ENCODE data around the gene SLC24A3. TPM values are rescaled to one million over a fixed set of nuclear protein-coding genes. Genes with fewer than 3 reads are reported as not detected.

Gene SLC24A3
- total RNA-seq, 1 donor from 2014 or later = not detected

DNA sequence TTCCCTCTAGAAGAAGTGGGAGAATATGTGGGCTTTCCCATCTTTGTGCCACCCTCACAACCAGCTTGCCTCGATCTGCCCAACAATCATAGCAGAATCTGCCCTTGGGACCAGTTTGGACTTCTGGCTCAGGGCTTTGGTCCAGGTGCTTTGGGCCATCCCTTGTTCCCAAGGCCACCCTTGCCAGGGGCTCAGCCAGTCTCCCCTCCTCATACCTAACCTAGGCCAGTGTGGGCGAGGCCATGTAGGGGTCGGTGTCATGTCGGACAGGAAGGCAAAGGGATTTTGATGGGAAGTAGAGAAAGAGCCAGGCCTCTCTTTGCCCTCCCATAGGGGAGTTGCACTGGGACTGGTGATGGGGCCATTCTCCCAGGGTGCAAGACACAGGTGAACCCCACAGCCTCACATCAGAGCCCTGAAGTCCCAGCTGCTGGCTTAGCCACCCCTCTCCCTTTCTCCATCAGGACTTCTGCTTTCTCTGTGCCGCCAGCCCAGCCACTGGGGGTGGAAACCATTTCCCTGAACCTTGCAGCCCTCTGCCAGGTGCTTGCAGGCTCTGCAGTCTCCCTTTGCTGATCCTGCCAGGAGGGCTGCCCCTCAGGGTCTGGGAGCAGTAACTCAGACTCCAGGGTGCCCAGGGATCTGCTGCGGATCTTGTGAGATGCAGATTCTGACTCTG is 60.7 kb downstream of the SLC24A3 start:
- H3K9me3 Mint-ChIP-seq = no peaks in the 10 kb centered on the region
- intact Hi-C loops (cut with micrococcal nuclease) = no loop called here
- H3K4me1 Mint-ChIP-seq = no peaks in the 10 kb centered on the region
- ChIA-PET POLR2A (no interaction called here), CTCF (no interaction called here)
- no peak overlapping the region for H3K4me3 Mint-ChIP-seq
- TF ChIP-seq, protein P1, sequence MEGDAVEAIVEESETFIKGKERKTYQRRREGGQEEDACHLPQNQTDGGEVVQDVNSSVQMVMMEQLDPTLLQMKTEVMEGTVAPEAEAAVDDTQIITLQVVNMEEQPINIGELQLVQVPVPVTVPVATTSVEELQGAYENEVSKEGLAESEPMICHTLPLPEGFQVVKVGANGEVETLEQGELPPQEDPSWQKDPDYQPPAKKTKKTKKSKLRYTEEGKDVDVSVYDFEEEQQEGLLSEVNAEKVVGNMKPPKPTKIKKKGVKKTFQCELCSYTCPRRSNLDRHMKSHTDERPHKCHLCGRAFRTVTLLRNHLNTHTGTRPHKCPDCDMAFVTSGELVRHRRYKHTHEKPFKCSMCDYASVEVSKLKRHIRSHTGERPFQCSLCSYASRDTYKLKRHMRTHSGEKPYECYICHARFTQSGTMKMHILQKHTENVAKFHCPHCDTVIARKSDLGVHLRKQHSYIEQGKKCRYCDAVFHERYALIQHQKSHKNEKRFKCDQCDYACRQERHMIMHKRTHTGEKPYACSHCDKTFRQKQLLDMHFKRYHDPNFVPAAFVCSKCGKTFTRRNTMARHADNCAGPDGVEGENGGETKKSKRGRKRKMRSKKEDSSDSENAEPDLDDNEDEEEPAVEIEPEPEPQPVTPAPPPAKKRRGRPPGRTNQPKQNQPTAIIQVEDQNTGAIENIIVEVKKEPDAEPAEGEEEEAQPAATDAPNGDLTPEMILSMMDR (IDR thresholded peaks at IDR 0.05) = no peak
- H3K27me3 Mint-ChIP-seq = peaks cover 4% of the 10 kb centered on the region
- no peak overlapping the region for H3K27ac Mint-ChIP-seq
- no peak for ATAC-seq (ENCODE audit: low read depth)
- no peaks in the 10 kb centered on the region for H3K36me3 Mint-ChIP-seq (ENCODE audit: low read depth)
- no peak for DNase-seq

DNA sequence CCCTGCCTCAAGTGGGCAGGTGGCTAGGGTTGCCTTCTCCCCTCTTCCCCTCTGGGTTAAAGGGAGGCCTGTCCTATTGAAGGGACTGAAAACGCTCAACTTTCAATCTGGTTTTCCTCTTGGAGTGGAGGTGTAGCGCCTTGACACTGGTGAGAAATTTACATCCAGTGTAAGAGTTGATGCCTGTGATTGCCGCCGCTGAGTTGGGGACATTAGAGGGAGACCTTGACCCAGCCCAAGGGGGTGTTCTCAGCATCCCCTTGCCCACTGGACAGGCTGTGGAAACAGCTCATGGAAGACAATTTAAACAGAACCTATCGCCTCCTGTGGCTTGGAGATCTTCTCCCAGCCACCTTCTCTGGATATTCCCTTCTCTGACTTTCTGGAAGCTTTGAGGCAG is 61.6 kb downstream of the SLC24A3 start:
- no peak for ATAC-seq (ENCODE audit: low read depth)
- Mint-ChIP-seq H3K27ac (no peak overlapping the region), H3K4me1 (no peaks in the 10 kb centered on the region), H3K9me3 (no peaks in the 10 kb centered on the region), H3K36me3 (ENCODE audit: low read depth) (no peaks in the 10 kb centered on the region), H3K27me3 (no peaks in the 10 kb centered on the region), H3K4me3 (no peak overlapping the region)
- intact Hi-C loops (cut with micrococcal nuclease) = no loop called here
- TF ChIP-seq, protein P1 (IDR thresholded peaks at IDR 0.05) = no peak
- ChIA-PET POLR2A (no interaction called here), CTCF (no interaction called here)
- no peak for DNase-seq

DNA sequence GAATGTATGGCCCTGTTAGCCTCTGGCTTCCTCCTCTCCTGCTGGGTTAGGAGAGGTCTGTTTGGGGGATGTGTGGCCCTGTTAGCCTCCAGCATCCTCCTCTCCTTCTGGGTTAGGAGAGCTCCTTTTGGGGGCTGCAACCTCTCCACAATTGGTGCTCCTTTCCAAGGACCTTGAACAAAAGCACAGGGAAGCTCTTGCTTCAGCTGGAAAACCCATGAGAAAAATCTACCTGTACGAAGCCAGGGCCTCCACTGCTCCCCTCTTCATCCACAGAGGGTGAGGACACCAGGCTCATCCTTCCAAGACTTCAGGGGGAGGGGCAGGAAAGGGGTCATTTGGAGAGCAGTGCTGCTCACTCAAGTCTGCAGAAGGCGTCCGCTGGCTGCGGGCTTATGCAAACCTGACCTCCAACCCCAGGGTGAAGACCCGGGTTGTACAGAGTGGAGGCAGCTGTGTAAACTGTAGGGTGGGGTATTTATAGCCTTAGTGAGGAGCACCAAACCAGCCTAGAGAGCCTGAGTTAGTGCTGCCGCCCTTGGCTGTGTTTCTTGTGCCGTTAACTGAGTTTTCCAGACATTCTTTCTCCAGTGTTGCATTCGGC is 62.1 kb downstream of the SLC24A3 start:
- no peak overlapping the region for H3K27ac Mint-ChIP-seq
- CTCF ChIA-PET = no interaction called here
- H3K27me3 Mint-ChIP-seq = no peaks in the 10 kb centered on the region
- H3K9me3 Mint-ChIP-seq = no peaks in the 10 kb centered on the region
- intact Hi-C loops (cut with micrococcal nuclease) = no loop called here
- TF ChIP-seq, protein P1 (IDR thresholded peaks at IDR 0.05) = no peak
- no peaks in the 10 kb centered on the region for H3K4me1 Mint-ChIP-seq
- H3K4me3 Mint-ChIP-seq = no peak overlapping the region
- DNase-seq = no peak
- no peak for ATAC-seq (ENCODE audit: low read depth)
- POLR2A ChIA-PET = no interaction called here
- no peaks in the 10 kb centered on the region for H3K36me3 Mint-ChIP-seq (ENCODE audit: low read depth)

DNA sequence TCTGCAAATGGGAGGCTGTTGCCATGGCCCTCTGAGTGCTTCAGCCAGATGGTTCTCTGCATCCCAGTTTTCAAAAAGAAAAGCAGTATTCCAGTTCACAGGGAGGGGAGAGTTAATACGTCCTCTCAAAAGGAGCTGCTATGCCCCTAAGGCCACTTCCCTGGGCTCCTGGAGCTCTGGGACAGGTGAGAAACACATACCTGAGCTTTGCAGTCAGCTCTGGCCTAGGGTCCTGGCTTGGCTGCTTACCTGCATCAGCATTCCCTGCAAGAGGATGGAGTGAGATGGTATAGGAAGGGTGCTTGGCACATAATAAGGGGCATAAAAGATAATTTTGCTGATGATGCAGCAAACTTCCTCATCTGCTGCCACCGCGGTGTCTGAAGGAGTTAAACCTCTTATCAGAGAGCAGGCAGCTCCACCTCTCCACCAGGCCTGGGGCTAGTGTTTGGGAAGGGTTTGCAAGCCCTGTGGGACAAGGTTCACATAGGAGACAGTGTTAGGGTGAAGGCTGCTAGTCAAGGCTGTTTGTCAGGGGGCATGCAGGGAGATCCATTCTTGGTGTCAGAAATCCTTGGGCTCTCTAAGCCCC is 62.7 kb downstream of the SLC24A3 start:
- ATAC-seq (ENCODE audit: low read depth) (no peak), DNase-seq (no peak)
- H3K36me3 Mint-ChIP-seq (ENCODE audit: low read depth) = no peaks in the 10 kb centered on the region
- peaks cover 2% of the 10 kb centered on the region for H3K27me3 Mint-ChIP-seq
- ChIA-PET POLR2A (no interaction called here), CTCF (no interaction called here)
- no peaks in the 10 kb centered on the region for H3K9me3 Mint-ChIP-seq
- no peaks in the 10 kb centered on the region for H3K4me1 Mint-ChIP-seq
- H3K4me3 Mint-ChIP-seq = no peak overlapping the region
- no peak overlapping the region for H3K27ac Mint-ChIP-seq
- TF ChIP-seq, protein P1 (IDR thresholded peaks at IDR 0.05) = no peak
- intact Hi-C loops (cut with micrococcal nuclease) = no loop called here

DNA sequence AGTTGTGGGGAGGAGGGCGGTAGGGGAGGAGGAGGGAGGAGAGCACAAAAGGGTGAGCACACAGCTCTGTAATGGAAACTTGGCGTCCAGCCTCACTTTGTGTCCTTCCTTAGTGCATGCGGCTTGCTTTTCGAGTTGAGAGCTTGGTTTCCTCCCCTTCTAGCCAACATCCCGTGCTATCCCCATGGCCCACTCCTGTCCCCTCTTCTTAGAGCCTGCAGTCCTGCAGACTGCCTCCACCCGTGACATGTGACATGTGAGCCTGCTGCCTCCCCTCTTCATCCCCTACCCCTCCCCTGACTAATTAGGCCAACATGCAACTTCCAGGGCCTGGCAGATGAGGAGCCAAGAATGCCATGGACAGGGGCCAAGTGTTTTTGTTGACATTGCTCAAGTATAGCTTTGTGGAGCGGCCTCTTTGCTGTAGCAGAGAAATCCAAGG is 63.2 kb downstream of the SLC24A3 start:
- intact Hi-C loops (cut with micrococcal nuclease) = no loop called here
- TF ChIP-seq, protein P1 (IDR thresholded peaks at IDR 0.05) = no peak
- no peak overlapping the region for H3K4me3 Mint-ChIP-seq
- H3K9me3 Mint-ChIP-seq = no peaks in the 10 kb centered on the region
- ATAC-seq (ENCODE audit: low read depth) (no peak), DNase-seq (no peak)
- no peaks in the 10 kb centered on the region for H3K4me1 Mint-ChIP-seq
- H3K27ac Mint-ChIP-seq = no peak overlapping the region
- H3K27me3 Mint-ChIP-seq = peaks cover 2% of the 10 kb centered on the region
- H3K36me3 Mint-ChIP-seq (ENCODE audit: low read depth) = no peaks in the 10 kb centered on the region
- CTCF ChIA-PET = no interaction called here
- POLR2A ChIA-PET = no interaction called here
